Bladder microvascular endothelial cell (primary cell): Measurements from ENCODE around the gene EGFR. TPM values are rescaled to one million over a fixed set of nuclear protein-coding genes. Genes with fewer than 3 reads are reported as not detected.

Experiments used
- total RNA-seq: library from RNA; depleted of rRNA; stranded (reverse); fragments of >200 nt; gene quantifications from 2 replicates; pipeline ENCODE4 v1.2.3, GENCODE V29; 2014

The EGFR gene
- total RNA-seq = 0.97 and 1.5 TPM in 2 replicates

GRCh38 chr7:55018361-55019190 is at the start of gene EGFR:
Gene EGFR (plus strand): TSS chr7:55019017. CDS start chr7:55019278, 261 bp downstream.

